WTC11 (cell line): ENCODE data around the gene HCLS1.

Experiments
- CREM ChIP-seq: sonication (generic); formaldehyde crosslinking; IDR thresholded peaks from 2 replicates; pipeline ENCODE4 v1.8.1; 2022; ENCODE audit warnings: mild to moderate bottlenecking, missing genetic modification reagents, moderate library complexity
- E2F5 ChIP-seq: sonication (generic); formaldehyde crosslinking; IDR thresholded peaks from 2 replicates; pipeline ENCODE4 v1.8.1; 2022; ENCODE audit warnings: mild to moderate bottlenecking, moderate library complexity, missing genetic modification reagents
- NR2C2 ChIP-seq: sonication (generic); formaldehyde crosslinking; IDR thresholded peaks from 2 replicates; pipeline ENCODE4 v1.8.0; 2022; ENCODE audit warnings: mild to moderate bottlenecking, missing genetic modification reagents
- ZNF219 ChIP-seq: sonication (generic); formaldehyde crosslinking; IDR thresholded peaks from 2 replicates; pipeline ENCODE4 v1.8.0; 2023; ENCODE audit warnings: missing genetic modification reagents, mild to moderate bottlenecking, borderline replicate concordance
- ZNF512 ChIP-seq: sonication (generic); formaldehyde crosslinking; IDR thresholded peaks from 2 replicates; pipeline ENCODE4 v1.8.1; 2022; ENCODE audit warnings: missing genetic modification reagents, borderline replicate concordance

GRCh38 chr3:121626495-121626894 is 34.2 kb downstream of the HCLS1 start:
- TF ChIP-seq E2F5 (CRISPR knock-in tag) (no peak), ZNF512 (no peak), NR2C2 (CRISPR knock-in tag) (no peak), CREM (CRISPR knock-in tag) (no peak), ZNF219 (no peak)
